Nephron progenitor cell (in vitro differentiated cells): ENCODE data around the gene CCDC183.
A peak's percentile ranks its signal among the peaks of the same experiment; 100 is the strongest.

ENCODE experiments used
- DNase-seq: peaks from one replicate; pipeline ENCODE4 v3.0.0; 2021
- H3K27ac Mint-ChIP-seq: 2 replicates; pipeline ENCODE4 v1.8.0; 2021; ENCODE audit warnings: mild to moderate bottlenecking, moderate library complexity, mixed read lengths
- H3K27me3 Mint-ChIP-seq: 2 replicates; pipeline ENCODE4 v1.8.0; 2021; ENCODE audit warnings: mild to moderate bottlenecking, low read depth, mixed read lengths; ENCODE audit not compliant: poor library complexity
- H3K36me3 Mint-ChIP-seq: 2 replicates; pipeline ENCODE4 v1.8.0; 2021; ENCODE audit warnings: low read depth, mixed read lengths
- H3K4me1 Mint-ChIP-seq: 2 replicates; pipeline ENCODE4 v1.8.0; 2021; ENCODE audit warnings: mixed read lengths
- H3K4me3 Mint-ChIP-seq: 2 replicates; pipeline ENCODE4 v1.8.0; 2021; ENCODE audit warnings: mild to moderate bottlenecking, moderate library complexity, mixed read lengths
- H3K9me3 Mint-ChIP-seq: 2 replicates; pipeline ENCODE4 v1.8.0; 2021; ENCODE audit warnings: mild to moderate bottlenecking, moderate library complexity, mixed read lengths
- TF ChIP-seq, protein P1 (sequence below): fragments of 200-600 bp; sonication (generic); IDR thresholded peaks from 2 replicates; pipeline ENCODE4 v1.5.0; 2021; ENCODE audit warnings: antibody characterized with exemption

Gene CCDC183

DNA sequence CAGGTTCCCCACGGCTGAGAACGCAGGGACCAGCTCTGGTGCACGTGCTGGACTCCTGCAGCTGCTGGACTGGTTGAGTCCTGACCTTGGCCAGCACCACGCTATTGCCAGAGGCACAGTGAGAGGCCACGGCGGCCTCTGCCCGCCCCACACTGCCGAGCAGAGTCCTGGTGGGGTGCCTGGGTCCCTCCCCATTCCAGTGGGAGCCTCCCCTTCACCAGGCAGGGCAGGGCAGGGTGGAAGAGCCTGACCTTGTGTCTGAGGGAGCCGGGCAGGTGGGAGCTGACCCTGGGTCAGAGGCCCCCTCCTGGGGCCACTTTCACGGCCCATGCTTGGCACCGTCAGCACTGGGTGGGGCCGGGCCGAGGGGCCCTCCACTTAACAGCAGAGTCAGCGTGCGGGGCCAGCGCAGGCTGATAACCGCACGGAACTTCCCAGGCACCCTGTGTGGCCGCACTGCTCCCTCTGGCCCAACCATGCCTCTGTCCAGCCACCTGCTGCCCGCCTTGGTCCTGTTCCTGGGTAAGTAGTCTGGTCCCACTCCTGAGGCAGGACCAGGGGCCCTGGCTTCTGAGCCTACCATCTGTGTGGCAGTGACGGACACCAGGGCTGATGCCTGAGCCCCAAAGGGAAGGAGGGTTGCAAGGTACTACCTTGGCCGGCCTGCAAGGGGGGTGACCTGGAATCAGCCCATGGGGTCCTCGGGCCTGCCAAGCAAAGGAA lies 56.0 kb downstream of the CCDC183 start, which contains the start of gene MAMDC4:
MAMDC4 (plus strand) TSS at position 406 of the 723 bp plus-strand sequence; CDS start at position 477, 71 bp downstream.
- Mint-ChIP-seq H3K4me1 (peaks cover 9% of the 10 kb centered on the region), H3K27ac (no peak within 1 kb of the TSS), H3K4me3 (no peak within 1 kb of the TSS), H3K36me3 (no peaks in the 10 kb centered on the region), H3K9me3 (no peaks in the 10 kb centered on the region), H3K27me3 (peaks cover 7% of the 10 kb centered on the region)
- TF ChIP-seq, protein P1, sequence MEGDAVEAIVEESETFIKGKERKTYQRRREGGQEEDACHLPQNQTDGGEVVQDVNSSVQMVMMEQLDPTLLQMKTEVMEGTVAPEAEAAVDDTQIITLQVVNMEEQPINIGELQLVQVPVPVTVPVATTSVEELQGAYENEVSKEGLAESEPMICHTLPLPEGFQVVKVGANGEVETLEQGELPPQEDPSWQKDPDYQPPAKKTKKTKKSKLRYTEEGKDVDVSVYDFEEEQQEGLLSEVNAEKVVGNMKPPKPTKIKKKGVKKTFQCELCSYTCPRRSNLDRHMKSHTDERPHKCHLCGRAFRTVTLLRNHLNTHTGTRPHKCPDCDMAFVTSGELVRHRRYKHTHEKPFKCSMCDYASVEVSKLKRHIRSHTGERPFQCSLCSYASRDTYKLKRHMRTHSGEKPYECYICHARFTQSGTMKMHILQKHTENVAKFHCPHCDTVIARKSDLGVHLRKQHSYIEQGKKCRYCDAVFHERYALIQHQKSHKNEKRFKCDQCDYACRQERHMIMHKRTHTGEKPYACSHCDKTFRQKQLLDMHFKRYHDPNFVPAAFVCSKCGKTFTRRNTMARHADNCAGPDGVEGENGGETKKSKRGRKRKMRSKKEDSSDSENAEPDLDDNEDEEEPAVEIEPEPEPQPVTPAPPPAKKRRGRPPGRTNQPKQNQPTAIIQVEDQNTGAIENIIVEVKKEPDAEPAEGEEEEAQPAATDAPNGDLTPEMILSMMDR, result no peak
- DNase-seq, result peak; percentile 6

DNA sequence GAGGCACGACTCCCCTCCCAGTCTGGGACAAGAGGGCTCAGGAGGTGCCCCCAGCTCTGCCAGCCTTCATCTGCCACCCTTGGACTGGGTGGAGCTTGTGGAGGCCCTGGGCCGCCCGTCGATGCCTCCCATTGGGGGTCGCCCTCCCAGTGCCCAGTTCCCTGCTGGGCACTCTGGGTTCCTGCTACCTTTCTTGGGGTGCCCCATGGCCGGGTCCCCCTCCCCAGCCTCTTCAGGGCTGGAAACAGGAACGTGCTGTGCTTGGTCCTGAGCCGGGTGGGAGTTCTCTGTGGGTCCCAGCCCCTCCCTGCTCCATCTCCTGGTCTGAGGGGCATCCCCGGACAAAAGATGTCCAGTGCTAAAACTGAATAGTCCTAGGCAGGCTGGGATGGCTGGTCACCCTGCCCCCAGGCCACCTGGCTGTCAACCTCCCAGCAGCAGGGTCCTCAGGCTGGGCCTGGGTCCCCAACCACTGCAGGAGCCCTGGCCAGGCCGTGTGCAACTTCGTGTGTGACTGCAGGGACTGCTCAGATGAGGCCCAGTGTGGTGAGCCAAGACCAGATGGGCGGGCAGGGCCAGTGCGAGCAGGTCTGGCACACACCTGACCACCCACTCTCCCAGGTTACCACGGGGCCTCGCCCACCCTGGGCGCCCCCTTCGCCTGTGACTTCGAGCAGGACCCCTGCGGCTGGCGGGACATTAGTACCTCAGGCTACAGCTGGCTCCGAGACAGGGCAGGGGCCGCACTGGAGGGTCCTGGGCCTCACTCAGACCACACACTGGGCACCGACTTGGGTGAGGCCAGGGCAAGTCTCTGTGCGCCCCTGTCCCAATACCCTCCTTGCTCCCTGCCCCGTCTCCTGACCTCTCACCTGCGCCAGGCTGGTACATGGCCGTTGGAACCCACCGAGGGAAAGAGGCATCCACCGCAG lies 56.8 kb downstream of the CCDC183 start:
- Mint-ChIP-seq H3K27ac (no peak overlapping the region), H3K4me1 (peaks cover 9% of the 10 kb centered on the region)
- peak; percentile 8 for DNase-seq

DNA sequence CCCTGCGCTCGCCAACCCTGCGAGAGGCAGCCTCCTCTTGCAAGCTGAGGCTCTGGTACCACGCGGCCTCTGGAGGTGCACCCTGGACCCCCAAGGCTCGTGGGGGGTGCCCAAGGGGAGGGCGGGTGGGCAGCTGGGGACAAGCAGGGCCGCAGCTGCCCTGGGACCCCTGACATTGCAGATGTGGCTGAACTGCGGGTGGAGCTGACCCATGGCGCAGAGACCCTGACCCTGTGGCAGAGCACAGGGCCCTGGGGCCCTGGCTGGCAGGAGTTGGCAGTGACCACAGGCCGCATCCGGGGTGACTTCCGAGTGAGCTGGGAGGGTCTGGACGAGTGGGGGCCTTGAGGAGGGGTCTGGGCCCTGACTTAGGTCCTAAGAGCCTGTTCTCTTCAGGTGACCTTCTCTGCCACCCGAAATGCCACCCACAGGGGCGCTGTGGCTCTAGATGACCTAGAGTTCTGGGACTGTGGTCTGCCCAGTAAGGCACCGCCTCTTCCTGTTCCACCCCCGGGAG lies 57.5 kb downstream of the CCDC183 start:
- H3K4me3 Mint-ChIP-seq, result no peak overlapping the region
- H3K27ac Mint-ChIP-seq, result no peak overlapping the region
- TF ChIP-seq, protein P1, result no peak
- peak; percentile 3 for DNase-seq
- H3K9me3 Mint-ChIP-seq, result no peaks in the 10 kb centered on the region
- H3K36me3 Mint-ChIP-seq, result no peaks in the 10 kb centered on the region
- H3K4me1 Mint-ChIP-seq, result peaks cover 9% of the 10 kb centered on the region
- H3K27me3 Mint-ChIP-seq, result peaks cover 3% of the 10 kb centered on the region

More for the DNA sequence above, 56.8 kb downstream of the CCDC183 start:
- Mint-ChIP-seq H3K36me3 (no peaks in the 10 kb centered on the region), H3K27me3 (peaks cover 3% of the 10 kb centered on the region), H3K4me3 (no peak overlapping the region), H3K9me3 (no peaks in the 10 kb centered on the region)
- TF ChIP-seq, protein P1, result no peak

DNA sequence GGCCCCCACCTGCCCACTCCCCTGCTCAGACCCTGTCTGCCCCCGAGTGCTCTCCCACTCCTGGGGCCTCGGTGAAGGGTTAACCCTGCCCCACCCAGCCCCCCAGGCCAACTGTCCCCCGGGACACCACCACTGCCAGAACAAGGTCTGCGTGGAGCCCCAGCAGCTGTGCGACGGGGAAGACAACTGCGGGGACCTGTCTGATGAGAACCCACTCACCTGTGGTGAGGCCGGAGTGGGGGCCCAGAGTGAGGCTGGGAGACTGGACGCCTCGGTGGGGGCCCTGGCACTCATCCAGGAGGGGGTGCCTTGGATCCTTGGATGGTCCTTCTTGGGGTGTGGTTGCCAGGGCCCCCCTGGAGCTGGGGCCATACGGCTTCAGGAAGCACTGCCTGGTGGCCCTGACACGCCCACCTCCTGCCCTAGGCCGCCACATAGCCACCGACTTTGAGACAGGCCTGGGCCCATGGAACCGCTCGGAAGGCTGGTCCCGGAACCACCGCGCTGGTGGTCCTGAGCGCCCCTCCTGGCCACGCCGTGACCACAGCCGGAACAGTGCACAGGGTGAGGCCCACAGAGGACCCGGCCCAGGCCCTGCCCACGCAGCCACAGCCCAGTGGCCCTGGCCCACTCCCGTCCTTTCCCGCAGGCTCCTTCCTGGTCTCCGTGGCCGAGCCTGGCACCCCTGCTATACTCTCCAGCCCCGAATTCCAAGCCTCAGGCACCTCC lies 58.1 kb downstream of the CCDC183 start:
- TF ChIP-seq, protein P1, result no peak
- Mint-ChIP-seq H3K36me3 (no peaks in the 10 kb centered on the region), H3K4me1 (peaks cover 9% of the 10 kb centered on the region), H3K27me3 (no peaks in the 10 kb centered on the region), H3K4me3 (no peak overlapping the region), H3K27ac (no peak overlapping the region), H3K9me3 (no peaks in the 10 kb centered on the region)
- DNase-seq, result peak; percentile 4

DNA sequence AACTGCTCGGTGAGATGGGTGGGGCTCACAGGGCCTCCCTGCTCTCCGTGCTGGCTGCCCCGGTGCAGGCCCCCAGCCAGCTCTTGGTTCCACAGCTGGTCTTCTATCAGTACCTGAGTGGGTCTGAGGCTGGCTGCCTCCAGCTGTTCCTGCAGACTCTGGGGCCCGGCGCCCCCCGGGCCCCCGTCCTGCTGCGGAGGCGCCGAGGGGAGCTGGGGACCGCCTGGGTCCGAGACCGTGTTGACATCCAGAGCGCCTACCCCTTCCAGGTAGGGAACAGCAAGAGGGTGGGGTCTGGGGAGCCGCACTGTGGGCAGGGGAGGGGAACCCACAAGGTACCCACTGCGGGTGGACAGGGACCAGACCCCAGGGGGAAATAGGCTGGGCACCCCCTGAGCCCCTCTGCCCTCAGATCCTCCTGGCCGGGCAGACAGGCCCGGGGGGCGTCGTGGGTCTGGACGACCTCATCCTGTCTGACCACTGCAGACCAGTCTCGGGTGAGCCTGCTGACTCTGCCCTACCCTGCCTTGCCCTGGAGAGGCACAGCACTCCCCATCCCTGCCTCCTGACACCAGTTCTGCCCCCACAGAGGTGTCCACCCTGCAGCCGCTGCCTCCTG lies 58.8 kb downstream of the CCDC183 start:
- Mint-ChIP-seq H3K27ac (no peak overlapping the region), H3K9me3 (no peaks in the 10 kb centered on the region), H3K36me3 (no peaks in the 10 kb centered on the region)

More for the DNA sequence above, 58.8 kb downstream of the CCDC183 start:
- Mint-ChIP-seq H3K27me3 (no peaks in the 10 kb centered on the region), H3K4me3 (no peak overlapping the region), H3K4me1 (peaks cover 5% of the 10 kb centered on the region)
- TF ChIP-seq, protein P1, result no peak
- no peak for DNase-seq
